ENCODE data around the gene PKM.

The PKM gene

DNA sequence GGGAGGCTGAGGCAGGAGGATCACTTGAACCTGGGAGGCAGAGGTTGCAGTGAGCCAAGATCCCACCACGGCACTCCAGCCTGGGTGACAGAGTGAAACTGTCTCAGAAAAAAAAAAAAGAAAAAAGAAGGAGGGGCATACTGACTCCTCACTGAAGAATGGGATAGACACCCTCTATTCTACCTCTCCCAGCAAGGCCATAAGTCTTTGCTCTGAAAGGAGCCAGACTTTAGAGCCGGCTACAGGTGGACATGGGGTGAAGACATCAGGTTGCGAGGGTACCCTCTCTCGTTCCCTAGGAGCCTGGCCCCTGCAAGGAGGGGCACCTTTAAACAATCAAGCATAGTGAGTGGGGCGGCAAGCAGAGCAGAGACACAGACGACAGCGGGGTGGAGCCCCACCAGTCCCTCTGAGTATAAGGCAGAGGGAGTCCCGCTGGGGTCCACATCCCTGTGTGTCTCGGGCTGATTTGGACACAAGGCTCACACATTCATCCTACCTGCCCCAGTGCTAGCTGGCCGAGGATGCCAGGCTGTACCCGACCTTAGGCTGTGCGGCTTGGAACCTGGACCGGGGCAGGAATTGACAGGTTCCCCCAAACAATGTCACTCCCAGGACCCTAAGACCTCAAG, 34.5 kb downstream of the PKM start:
- no peak overlapping the region for H3K4me3 ChIP-seq (ENCODE audit: low read depth, low read length)
- TF ChIP-seq, protein P1, sequence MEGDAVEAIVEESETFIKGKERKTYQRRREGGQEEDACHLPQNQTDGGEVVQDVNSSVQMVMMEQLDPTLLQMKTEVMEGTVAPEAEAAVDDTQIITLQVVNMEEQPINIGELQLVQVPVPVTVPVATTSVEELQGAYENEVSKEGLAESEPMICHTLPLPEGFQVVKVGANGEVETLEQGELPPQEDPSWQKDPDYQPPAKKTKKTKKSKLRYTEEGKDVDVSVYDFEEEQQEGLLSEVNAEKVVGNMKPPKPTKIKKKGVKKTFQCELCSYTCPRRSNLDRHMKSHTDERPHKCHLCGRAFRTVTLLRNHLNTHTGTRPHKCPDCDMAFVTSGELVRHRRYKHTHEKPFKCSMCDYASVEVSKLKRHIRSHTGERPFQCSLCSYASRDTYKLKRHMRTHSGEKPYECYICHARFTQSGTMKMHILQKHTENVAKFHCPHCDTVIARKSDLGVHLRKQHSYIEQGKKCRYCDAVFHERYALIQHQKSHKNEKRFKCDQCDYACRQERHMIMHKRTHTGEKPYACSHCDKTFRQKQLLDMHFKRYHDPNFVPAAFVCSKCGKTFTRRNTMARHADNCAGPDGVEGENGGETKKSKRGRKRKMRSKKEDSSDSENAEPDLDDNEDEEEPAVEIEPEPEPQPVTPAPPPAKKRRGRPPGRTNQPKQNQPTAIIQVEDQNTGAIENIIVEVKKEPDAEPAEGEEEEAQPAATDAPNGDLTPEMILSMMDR (IDR thresholded peaks at IDR 0.05; ENCODE audit: low read depth, low read length): no peak

DNA sequence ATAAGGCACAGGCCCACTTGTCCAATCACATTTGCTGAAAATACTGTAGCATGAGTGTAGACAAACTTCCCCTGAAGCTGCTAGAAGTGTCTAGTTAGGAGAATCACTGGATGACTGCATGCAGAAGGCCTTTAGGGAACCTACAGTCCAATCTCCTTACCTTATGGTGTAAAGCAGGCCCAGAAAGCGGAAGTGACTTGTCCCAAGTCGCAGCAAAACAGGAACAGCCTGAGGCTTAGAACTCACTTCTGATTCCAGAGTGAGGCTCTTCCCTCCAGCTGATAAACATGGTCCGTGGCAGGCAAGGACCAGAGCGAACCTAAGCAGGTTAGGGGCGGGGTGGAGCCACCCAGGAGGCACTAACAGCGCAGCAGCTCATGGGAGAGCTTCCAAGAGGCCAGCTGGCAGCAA, 35.9 kb downstream of the PKM start:
- no peak overlapping the region for H3K4me3 ChIP-seq (ENCODE audit: low read depth, low read length)
- TF ChIP-seq, protein P1 (IDR thresholded peaks at IDR 0.05; ENCODE audit: low read depth, low read length): no peak

DNA sequence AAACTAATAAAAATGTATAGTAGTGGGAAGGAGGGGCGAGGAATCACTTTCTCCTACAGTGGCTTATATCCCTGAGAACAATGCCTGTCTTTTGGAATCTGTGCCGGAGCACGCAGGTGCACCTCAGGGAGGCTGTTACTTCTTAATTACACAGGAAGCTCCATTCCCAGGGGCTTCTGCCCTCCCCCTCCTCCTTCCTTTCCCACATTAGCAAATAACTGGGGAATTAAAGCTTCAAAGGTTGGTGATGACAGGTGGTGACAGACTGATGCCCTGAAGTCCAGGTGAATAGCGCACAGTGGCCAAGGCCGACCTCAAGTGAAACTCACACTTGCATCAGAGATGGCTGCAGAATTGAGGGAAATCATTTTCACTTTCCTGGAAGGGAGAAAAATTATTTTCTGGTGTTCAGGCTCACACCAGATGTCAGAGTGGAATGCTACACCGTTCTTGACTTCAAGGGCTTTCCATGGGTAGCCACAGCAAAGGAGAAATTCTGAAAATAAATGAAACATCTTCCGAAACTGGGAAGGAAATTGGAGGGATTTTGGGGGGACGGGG, 37.1 kb downstream of the PKM start:
- H3K4me3 ChIP-seq (ENCODE audit: low read depth, low read length): no peak overlapping the region
- TF ChIP-seq, protein P1 (IDR thresholded peaks at IDR 0.05; ENCODE audit: low read depth, low read length): no peak

DNA sequence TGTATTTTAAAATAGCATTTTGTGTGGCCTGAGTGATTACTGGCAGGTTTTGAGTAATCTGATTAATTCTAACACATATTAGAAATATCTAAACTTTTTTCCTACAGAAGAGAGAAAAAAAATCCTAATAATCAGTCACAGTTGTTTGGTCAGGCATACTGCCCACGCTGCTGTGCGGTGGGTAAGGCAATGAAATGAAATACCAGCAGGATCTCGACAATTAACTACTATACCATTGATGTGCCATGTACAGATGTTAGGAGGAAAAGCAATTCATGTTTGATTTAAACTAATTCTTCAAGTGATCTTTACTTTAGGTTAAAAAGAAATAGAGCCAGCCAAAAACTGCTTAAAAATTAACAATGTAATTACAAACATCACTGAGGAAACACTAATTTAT, 38.6 kb downstream of the PKM start:
- H3K4me3 ChIP-seq (ENCODE audit: low read depth, low read length): no peak overlapping the region
- TF ChIP-seq, protein P1 (IDR thresholded peaks at IDR 0.05; ENCODE audit: low read depth, low read length): no peak

DNA sequence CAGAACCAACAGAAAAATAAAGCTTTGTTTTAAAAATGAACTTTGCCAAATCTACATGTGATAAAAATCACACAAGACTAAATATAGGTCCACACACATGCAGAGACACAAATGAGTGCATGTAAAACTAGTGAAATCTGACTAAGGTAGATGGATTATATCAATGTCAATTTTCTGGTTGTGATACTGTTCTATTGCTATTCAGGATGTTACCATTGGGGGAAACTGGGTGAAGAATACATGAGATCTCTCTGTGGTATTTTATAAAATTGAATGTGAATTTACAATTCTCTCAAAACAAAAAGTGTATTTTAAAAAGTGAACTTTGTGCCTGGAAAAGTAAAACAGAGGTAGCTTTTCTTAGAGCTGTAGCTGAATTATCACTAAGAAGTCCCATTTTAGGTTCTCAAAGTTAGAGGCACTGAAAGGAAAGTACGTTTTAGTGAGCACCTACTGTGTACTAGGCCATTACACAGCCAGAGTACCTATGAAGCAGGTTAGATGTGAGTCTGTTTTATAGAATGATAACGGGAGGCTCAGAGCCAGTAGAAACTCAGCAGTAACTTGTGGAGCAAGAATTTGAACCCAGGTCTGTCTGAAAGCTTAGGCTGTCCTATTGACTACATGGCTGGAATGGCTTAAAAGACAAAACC, 41.6 kb downstream of the PKM start:
- TF ChIP-seq, protein P1 (IDR thresholded peaks at IDR 0.05; ENCODE audit: low read depth, low read length): no peak
- H3K4me3 ChIP-seq (ENCODE audit: low read depth, low read length): no peak overlapping the region

DNA sequence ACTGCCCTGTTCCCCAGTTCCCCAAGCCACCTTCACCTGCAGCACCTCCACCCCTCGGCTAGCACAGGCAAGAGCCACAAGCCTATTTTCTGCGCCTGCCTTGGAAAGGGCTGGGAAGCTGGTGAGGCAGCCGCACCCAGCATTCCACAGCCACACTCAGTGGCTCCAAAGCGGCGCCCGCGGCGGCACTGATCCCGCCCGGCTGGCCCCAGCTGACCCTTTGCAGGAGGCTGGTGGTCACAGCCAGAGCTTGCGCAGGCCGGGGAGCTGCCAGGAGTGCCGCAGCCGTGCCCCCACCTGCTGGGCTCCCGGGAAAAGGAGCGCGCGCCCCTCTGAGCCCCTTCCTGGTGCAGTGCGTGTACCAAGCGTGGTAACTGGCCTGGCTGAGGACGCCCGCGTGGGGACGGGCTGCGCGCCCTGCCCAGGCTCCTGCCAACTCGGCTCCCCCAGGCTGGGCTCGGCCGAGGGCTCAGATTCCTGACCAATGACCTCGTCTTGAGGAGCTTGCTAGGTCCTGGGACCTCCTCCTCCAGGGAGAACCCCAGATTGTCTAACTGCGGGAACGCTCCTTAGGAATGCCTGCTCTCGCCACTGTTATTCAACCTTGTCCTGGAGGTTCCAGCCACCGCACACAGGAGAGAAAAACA, 46.7 kb downstream of the PKM start:
- TF ChIP-seq, protein P1 (IDR thresholded peaks at IDR 0.05; ENCODE audit: low read depth, low read length): no peak
- peak overlapping the region; percentile 31 for H3K4me3 ChIP-seq (ENCODE audit: low read depth, low read length)

DNA sequence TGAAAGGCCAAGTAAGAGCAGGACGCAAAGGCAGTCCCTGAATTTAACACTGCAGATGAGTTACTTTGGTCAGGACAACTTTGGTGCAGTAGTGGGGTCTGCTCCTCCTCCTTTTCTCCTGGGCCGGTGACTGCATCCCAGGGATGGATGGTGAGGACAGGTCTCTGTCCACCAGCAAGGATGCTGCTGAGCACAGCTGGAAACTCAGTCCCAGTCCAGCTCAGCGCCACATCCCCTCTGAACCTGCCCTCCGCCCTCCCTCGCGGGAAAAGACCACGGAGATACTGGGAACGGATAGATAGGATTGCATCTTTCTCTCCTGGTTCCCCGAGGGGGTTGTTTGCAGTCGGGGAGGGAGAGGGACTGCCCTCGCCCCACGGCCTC, 47.2 kb downstream of the PKM start:
- no peak overlapping the region; the same call in 1 of the 2 replicates for H3K4me3 ChIP-seq (ENCODE audit: low read depth, low read length)
- TF ChIP-seq, protein P1 (IDR thresholded peaks at IDR 0.05; ENCODE audit: low read depth, low read length): no peak
